ENCODE results near the gene IGSF21.

The IGSF21 gene

DNA sequence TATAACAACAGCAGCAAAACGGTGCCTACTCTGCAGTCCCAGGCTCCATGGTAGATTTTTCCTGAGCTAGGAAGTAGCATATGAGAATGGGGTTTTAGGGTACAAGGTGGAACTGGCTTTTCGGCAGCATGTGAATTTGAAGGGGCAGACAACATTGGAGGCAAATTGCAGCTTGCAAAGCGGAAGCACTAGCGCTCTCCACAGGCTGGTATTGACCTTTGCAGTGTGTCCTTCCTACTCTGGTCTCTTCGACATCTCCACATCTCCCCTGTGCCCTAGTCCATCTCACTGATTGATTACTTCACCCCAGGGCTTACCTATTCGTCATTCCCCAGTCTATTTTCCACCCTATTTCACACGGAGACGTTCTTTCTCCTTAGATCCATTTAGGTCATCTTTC lies 13.0 kb downstream of the IGSF21 start:
- DNase-seq = no peak

DNA sequence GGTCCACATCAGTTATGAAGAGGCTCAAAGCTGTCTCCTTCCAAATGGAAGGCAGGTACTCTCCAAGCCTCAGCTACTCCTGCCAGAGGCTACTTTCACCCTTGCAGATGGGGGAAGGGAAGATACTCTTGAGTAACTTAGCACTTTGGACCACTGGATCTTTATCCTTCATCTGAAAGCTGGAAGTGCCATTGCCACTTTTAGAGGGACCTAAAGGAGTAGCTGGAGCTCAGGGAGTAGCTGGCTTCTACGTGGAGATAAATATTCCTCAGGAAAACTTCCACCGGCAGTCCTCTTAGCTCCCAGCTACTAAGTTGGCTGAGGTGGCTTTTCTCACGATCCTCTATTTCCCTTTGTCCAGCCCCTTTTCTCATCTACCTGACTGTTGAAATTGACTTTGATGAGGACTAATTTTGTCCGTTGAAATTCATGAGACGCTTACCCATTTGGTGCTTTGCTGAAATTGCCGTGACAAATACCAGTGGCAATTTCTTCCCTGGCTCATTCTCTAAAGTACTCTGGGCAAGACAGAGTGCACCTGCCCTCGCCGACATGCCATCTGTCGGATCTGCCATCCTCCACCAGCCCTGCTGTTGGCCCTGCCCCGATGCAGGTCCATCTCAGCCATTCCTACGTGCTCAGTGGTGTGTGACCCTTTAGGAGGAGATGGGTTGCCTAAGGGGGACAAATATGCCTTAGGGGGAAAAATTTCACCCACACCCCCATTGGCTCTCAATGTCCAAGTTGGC lies 13.6 kb downstream of the IGSF21 start:
- no peak for DNase-seq

DNA sequence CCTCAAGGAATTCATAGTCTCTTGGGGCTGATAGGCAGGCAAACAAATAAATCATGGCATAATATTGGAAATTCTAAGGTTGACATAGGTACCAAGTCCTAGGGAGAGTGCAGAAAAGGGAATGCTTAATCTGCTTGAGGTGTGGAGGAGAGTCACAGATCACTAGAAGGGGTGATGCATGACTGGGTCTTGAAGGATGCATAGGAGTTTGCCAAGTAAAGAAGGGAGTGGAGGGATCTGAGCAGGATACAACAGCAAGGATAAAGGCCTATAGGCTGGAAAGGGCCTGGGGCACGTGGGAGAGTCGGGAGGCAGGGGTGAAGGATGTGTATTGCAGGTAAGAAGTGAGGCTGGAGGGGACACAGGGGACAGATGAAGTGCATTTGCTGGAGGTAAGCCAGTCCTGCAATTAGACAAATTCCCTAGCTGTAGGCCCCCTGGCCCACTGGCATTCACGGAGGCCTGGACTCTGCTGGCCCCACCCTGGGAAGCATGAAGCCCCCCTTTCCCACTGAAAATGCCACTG lies 15.9 kb downstream of the IGSF21 start:
- no peak for DNase-seq

DNA sequence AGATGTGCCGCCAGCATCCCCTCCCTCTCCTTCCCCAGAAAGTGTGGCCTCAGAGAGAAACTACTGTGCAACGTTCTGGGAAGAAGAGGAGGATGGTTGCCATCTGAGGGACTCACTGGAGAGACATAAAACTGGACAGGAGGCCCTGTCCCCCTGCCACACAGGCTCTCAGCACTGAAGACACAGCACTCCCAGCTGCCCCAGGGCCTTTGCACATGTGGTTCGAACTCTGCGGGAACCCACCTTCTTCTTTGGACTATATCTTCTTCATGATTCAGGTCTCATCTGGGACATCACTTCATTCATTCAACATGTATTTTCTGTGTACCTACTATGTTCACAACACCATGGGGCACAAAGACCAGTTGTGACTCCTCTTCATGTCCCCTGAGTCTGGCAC lies 17.4 kb downstream of the IGSF21 start:
- DNase-seq = no peak

DNA sequence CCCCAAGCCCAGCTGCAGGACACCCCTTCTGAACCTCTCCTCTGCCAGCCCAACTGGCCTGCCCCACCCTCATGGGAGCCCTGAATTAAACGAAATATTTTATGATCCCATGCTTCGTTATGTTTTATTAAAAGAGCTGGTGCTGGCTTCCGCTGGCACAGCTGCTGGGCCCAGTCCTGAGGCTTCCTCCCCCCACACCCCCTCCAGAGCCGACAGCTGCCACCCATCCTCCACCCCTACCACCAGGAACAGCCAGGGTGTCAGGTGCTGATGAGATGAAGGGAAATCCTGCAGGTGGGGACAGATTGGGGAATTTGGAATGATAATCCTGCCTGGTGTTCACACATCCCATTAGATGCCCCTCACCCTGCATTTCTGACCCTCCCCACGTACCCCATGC lies 19.0 kb downstream of the IGSF21 start:
- DNase-seq = no peak

DNA sequence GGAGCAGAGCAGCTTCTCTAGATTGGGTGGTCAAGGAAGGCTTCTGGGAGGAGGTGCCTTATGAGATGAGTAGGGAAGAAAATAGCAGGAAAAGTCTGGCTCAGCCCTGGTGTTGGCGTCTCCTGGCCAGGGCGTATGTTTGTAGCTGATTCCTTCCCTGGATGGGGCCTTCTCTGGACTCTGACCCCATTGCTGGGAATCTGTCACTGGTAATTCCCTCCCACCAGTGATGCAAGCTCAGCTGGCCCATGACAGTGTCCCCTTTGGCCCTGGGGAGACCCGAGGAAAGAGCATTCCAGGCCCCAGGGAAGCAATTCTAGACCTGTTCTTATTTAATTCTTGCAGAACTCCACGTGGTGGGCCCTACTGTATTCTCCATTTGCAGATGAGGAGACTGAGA lies 20.7 kb downstream of the IGSF21 start:
- DNase-seq = no peak

DNA sequence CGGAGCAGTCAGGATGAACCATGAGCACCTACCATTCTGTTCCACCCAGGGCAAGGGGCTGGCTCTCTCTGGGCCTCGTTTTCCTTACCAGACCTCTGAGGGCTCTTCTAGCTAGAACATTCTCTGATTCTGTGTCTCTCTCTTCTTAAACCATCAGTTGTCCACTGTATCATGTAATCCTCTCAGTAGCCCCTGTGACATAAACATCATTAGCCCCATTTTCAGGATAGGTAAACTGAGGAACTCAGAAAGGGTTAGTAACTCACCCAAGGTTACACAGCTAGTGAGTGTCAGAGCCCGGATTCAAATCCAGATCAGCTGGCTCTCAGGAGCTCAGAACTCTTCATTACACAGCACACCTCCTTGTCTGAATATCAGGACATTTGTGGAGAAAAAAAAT lies 22.8 kb downstream of the IGSF21 start:
- no peak for DNase-seq

DNA sequence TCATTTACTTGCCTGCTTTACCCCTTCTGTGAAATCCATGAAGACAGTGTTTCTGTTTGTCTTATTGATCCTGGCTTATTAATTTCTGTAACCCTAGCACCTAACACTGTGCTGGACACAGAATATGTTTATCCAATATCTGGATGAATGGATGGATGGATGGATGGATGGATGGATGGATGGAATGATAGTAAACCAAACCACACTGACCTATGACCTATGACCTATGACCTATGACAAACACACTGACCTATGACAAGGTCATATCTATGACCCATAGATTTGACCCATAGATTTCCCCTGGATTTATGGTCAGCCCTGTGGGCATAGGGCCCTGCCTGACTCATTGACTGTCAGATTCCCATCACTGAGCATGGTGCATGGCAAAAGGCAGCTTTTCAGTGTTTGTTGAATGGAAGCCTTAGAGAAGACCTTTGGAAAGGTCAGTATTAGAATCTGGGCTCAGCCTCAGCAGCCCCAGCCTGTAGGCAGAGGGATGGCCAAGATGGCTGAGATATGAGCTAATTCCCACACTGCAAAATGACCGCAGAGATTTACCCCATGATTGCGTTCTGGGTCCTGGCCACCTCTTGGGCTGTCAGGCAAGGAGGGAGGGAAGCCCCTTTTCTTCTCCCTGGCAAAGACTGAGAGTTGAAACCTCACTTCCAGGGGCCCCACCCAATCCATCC lies 24.6 kb downstream of the IGSF21 start:
- DNase-seq = no peak

DNA sequence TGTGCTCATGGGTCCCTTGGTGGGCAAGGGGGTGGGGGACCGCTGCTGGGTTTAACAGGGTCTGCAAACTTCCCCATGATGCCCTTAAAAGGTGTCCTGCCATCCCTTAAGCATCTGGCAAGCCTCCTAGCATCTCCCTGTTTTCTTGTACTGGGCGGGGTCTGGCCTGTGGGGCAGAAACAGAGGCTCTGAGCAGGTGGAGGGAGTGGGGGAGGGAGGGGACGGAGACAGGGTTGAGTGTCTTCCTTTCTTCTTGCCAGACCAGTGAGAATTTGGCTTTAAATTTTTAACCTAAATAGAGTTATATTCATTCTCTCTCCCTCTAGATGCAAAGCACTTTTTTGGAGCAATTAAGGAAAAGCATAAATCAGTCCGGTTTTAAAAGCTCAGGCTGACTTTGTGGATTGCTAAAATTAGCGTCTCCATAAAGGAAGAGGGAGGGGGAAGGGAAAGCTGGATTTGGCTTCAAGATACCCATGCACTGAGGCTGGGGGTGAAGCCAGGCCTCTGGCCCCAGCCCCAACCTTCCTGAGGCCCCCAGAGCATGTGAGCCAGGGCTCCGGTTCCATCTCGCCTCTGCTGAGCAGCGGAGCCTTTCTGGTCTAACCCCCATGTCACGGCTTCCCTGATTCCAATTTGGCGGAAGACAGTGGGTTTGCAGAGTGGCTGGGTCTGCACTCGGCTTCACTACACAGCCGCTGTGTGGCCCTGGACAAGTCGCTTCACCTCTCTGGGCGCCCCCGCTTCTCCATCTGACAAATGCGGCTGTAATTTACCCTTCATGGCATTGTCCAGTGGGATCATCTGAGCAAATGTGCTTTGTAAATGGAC lies 25.3 kb downstream of the IGSF21 start:
- no peak for DNase-seq

DNA sequence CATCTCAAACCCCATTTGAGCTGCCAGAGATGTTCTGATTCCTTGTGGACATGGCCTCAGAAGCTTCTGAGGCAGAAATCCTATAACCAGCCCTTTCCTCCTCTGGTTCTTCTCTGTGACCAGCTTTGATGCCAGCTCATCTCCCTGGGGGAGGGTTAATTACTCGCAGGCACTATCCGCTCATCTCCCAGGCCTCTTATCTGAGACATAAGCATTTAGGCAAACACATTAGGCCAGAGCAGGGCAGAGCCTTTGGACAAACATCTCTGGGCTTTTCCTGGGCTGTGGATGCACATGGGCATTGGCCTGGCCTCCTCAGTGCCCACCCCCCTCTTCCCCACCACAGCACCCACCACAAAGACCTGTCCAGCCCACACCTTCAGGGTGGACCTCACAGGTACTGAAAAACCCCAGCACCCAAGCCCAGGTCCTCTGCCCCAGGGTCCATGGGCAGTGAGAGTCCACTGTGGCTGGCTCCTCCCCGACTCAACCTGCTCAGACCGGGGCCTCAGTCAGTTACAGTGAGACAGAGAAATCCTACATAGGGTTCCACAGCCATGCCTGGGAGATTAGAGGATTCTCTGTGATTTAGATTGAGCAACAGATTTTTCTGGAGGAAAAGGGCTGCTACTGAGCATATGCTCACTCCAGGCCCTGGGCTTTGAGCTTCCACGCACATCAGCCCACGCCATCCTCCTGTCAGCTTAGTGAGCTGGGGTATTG lies 26.9 kb downstream of the IGSF21 start:
- no peak for DNase-seq

DNA sequence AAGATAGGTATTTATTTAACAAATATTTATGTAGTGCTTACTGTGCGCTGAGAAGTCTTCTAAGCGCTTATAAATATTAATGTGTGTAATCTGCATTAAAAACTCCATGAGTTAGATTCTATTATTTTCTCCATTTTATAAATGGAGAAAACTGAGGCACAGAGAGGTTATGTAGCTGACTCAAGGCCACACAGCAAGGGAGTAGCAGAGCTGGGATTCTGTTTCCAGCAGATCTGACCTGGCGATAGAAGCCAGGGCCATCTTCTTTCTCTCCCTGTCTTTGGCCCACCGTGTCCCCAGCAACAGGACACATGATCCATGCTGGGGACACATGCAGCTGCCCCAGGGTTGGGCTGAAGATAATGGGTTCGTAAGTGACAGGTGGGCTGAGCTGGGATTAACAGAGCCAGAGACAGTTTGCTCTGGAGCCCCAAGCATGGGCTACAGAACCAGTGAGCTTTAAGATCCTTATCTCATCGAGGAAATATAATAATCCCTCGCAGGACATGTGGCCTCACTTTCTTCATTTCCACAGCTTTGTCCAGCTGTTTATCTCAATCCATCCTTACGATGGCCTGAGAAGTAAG lies 30.3 kb downstream of the IGSF21 start:
- no peak for DNase-seq

DNA sequence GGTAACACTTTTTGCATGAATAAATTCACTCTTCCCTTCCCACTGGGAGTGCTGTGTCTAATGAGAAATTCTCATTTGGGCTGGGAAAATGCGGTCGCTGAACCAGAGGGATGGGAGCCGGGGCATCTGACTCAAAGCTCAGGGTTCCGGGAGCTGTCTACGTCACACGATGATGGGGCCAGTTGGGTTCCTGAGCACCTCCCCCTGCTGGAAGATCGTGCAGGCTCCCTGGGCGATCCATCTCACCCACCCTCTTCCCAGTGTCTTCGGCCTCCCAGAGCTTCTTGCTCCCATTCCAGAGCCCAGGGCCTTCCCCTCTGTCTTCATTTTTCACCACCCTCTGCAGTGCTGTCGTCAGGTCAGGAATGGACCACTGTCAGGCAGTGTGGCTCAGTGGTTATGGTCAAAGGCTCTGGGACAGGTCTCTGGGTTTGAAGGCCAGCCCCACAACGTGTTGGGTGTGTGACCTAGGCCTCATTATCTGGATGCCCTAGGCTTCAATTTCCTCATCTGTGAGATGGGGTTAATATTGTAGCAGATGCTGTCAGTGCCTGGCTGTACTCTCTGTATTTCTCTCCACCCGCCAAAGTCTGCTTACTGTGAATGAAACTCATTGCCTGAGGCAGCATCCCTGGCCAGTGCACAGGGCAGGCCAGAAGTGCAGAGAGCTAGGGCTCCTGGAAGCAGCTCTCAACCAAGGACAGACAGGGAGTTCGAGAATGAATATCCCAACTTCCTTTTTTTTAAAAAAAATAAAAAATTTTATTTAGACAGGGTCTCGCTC lies 31.8 kb downstream of the IGSF21 start:
- DNase-seq = no peak

DNA sequence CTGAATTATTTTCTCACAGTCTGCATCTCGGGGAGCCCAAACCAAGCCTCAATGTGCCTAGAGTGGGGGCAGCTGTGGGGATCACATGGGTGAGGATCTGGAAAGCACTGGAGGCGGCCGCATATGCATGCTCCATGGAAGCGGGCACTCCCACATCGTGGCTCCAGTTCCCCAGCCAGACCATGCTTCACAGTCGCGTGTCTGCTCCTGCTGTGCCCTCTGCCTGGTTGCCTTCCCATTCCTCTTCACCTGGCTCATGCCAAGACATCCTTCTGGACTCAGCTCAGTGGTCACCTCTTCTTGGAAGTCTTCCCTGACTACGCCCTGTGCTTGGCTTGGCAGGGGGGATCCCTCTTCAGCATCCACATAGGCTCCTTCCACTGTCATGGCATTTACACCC lies 32.8 kb downstream of the IGSF21 start:
- no peak for DNase-seq

DNA sequence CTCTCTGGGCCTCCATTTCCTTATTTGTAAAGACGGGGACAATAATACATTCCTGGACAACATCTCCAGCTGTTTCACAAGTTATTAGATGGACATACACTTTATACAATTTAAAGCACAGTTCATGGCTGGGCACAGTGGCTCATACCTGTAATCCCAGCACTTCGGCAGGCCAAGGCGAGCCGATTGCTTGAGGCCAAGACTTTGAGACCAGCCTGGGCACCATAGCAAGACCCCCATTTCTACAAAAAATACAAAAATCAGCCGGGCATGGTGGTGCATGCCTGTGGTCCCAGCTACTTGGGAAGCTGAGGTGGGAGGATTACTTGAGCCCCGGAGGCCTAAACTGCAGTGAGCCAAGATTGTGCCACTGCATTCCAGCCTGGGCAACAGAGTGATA lies 34.1 kb downstream of the IGSF21 start:
- DNase-seq = no peak

DNA sequence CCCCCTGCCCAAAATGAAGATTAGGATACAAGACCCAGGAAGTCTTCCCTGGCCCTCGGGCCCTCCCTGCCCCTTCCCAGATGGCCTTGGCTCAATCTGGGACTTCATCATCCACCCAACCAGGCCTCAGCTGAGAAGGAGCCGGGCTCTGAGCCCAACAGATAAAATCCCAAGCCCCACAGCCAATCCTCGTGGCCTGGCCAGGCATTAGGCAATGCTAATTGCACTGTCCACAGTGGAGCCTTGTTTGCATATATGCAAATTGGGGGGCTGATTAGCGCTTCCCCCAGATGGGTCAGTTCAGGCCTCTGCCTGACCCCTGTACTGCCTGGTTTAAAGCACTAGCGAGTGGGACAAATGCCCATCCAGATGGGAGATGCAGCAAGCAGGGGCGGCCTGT lies 34.9 kb downstream of the IGSF21 start:
- DNase-seq = no peak

DNA sequence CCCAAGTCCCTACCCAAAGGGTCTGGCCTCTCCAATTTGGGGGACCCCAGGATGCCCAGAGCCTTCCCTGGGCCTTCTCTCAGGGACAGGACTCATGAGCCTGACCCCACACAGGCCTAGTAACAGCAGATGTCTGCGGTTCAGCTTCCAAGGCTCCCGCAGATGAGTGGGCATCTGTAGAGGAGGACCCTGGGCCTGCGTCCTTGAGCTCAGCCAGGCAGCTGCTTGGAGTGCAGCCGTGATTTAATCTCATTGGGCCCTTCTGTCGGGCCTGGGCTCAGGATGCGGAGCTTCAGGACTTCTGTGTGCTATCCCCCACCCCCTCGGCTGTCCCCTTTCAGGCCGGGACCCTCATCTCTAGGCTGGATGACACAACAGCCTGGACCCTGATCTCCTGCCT lies 35.4 kb downstream of the IGSF21 start:
- no peak for DNase-seq

DNA sequence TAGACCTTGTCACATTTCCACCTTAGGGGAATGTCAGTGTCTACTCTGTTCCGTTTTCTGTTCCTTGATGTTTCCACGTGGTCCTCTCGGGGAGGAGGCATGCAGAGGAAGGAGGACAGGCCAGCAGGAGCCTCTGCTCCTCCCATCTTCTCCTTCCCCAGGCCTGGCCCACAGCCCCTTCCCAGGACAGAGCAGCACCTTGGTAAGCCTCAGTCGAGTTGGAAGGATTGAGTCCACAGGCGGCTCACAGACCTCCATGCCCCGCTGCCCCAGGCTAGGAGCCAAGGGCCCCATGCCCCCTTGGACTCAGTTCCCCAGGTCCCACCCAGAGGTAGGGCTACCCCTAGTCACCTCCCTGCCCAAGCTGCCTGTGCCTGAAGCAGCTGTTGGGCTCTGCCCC lies 36.5 kb downstream of the IGSF21 start:
- no peak for DNase-seq

DNA sequence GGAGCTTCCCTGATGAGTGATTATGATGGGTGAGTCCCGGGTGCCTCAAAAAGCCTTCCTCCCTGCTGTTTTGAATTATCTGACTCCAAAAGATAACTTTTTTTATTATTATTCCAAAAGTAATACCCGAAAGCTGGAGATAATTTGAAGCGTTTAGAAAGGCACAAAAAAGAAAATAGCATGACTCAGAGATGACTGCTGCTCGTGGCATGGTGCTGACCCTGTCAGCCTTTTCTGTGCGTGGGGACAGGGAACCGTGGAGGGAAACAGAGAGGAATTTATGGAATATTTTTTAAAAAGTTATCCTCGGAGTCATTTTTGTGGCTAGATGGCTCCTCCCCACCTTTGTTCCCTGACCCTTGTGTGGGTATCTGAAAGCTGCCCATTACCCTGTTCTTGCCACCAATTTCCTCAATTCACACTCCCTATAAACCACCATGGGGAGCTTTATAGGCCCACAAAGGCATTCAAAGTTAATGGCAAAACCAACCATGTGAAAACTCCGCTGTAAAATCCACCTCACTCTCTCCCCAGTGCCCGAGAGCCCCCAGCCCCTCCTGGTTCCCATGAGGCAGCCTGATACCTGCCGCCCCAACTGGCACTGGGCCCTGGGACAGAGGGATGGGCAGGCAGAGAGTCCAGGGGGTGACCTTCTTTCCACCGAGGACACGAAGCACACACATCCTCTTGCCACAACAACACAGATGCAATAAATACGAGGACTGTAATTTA lies 37.5 kb downstream of the IGSF21 start:
- DNase-seq = no peak

DNA sequence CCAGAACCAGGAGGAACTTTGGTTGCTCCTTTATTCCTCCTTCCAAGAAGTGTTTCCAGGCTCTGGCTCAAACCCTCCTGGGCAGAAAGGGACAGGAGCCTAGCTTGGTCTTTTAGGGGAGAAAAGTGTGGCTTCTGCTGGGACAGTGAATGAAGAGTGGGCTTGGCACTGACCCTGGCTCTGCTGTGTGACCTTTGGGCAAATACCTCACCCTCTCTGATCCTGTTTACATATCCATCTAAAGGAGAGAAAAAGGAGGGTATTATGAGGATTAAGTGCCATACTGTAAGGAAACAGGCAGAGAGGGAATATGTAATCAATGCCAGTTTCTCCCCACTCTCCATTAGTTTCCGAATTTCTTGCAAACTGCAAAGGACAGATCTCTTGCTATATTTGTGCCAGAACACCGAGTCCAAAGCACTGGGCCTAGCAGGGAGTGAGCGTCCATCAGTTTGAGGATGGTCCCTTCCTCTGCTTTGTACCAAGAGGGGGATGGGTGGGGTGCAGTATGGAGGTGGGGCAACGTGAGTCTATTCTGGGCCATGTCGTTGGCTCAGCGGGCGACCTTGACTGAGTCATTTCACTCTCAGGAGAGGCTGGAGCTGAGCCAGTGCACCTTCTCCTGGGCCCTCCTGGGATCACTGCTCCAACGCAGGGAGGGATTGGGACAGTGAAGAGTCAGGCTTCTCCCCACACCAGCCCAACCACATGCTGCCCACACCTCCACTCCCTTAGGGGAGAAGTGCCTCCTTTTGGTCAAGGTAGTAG lies 38.4 kb downstream of the IGSF21 start:
- DNase-seq = no peak

DNA sequence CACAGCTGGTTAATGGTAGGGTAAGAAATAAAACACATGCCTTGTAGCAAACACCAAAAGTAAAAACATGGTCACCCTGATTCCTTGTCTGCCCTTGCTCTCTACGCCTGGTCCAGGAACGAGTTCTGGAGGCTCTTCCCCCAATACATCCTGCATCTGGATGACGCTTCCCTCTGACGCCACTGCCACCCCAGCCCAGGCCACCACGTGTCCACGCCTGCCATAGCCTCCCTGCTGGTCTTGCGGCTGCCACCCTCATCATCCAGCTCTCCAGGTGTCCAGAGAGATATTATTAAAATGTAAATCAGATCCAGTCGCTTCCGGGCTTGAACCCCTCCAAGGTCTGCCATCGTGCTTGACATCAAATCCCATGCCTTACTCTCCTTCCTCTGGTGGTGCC lies 39.3 kb downstream of the IGSF21 start:
- no peak for DNase-seq

Data from CD4-positive, alpha-beta T cell treated with Interleukin-17A for 4 hours (primary cell).